SK-N-SH (cell line): ENCODE results near the gene KCND1. TPM values are rescaled to one million over a fixed set of nuclear protein-coding genes. Genes with fewer than 3 reads are reported as not detected.
"Not testable (repeated sequence)": the region's sequence is repeated elsewhere in the genome, so short reads cannot be mapped to it uniquely, and the experiment has no call there.

ENCODE experiments used
- CTCF ChIA-PET: fragments of 300-600, 350-600 bp; formaldehyde crosslinking; extraction: SDS; loops from one replicate; lab custom pipeline; 2021; lab: Yijun Ruan, JAX
- POLR2A ChIA-PET: fragments of 350-600 bp; sonication (Branson Sonifier 250); formaldehyde crosslinking; extraction: SDS; loops from one replicate; lab custom pipeline; 2020; ENCODE audit warnings: antibody characterized with exemption, inconsistent platforms; lab: Yijun Ruan, JAX
- DNase-seq: peaks from one replicate; pipeline ENCODE4 v3.0.0; 2012
- H2AFZ ChIP-seq: fragments of 200-600 bp; sonication (generic); 2 replicates; pipeline ENCODE4 v1.8.1; 2016; ENCODE audit warnings: antibody characterized with exemption, mild to moderate bottlenecking, low read depth
- H3F3A ChIP-seq: fragments of 200-600 bp; sonication (generic); replicated peaks from 2 replicates; pipeline ENCODE3; 2016; ENCODE audit warnings: antibody characterized with exemption, mild to moderate bottlenecking; ENCODE audit not compliant: insufficient read depth
- H3K27ac ChIP-seq, 2 experiments: fragments of 200-500 bp in 1 of 2; fragments of 200-600 bp in 1 of 2; sonication (Bioruptor generic) in 1 of 2; sonication (generic), shearing (Covaris generic) in 1 of 2; 2 replicates each; pipeline versions ENCODE4 v1.5.1 to v1.6.1; 2014 to 2016; ENCODE audit warnings: low read depth in 2 of 2, inconsistent platforms in 1 of 2, low read length in 1 of 2, mild to moderate bottlenecking in 1 of 2, mixed read lengths in 1 of 2
- H3K27me3 ChIP-seq: fragments of 200-600 bp; sonication (generic), shearing (Covaris generic); 2 replicates; pipeline ENCODE4 v1.6.1; 2016; ENCODE audit warnings: mixed run types; ENCODE audit not compliant: insufficient read depth
- H3K36me3 ChIP-seq, 2 experiments: fragments of 200-500 bp in 1 of 2; fragments of 200-600 bp in 1 of 2; sonication (Bioruptor generic) in 1 of 2; sonication (generic) in 1 of 2; replicated peaks in 1 of 2; 2 replicates each; pipeline versions ENCODE3 to v1.5.1; 2014 to 2016; ENCODE audit warnings: low read length in 1 of 2, mild to moderate bottlenecking in 1 of 2; ENCODE audit not compliant: insufficient read depth in 2 of 2, control insufficient read depth in 1 of 2
- H3K4me1 ChIP-seq, 2 experiments: fragments of 200-500 bp in 1 of 2; fragments of 200-600 bp in 1 of 2; sonication (Bioruptor generic) in 1 of 2; sonication (generic), shearing (Covaris generic) in 1 of 2; 2 replicates each; pipeline versions ENCODE4 v1.5.1 to v1.6.1; 2014 to 2016; ENCODE audit warnings: low read depth in 1 of 2, low read length in 1 of 2, mixed run types in 1 of 2; ENCODE audit not compliant: insufficient read depth in 2 of 2, control insufficient read depth in 1 of 2
- H3K4me2 ChIP-seq: fragments of 200-600 bp; sonication (generic), shearing (Covaris generic); 2 replicates; pipeline ENCODE4 v1.6.1; 2017; ENCODE audit warnings: mixed run types
- H3K4me3 ChIP-seq, 2 experiments: fragments of 200-500 bp in 1 of 2; fragments of 200-600 bp in 1 of 2; sonication (Bioruptor generic) in 1 of 2; sonication (generic), shearing (Covaris generic) in 1 of 2; 2 replicates each; pipeline versions ENCODE4 v1.5.1 to v1.8.1; 2014 to 2016; ENCODE audit warnings: low read depth in 2 of 2, inconsistent platforms in 1 of 2, low read length in 1 of 2, mild to moderate bottlenecking in 1 of 2, mixed read lengths in 1 of 2, moderate library complexity in 1 of 2
- H3K79me2 ChIP-seq: fragments of 200-600 bp; sonication (generic); 2 replicates; pipeline ENCODE4 v1.8.1; 2017; ENCODE audit warnings: mild to moderate bottlenecking; ENCODE audit not compliant: insufficient read depth
- H3K9ac ChIP-seq: fragments of 200-600 bp; sonication (generic); 2 replicates; pipeline ENCODE4 v1.6.1; 2017; ENCODE audit warnings: mixed run types
- H3K9me2 ChIP-seq: fragments of 200-600 bp; sonication (generic); 2 replicates; pipeline ENCODE4 v1.6.1; 2017; ENCODE audit warnings: mixed run types
- H3K9me3 ChIP-seq: fragments of 200-600 bp; sonication (generic); 2 replicates; pipeline ENCODE4 v1.6.1; 2017; ENCODE audit warnings: mixed run types, mild to moderate bottlenecking, moderate library complexity
- H4K20me1 ChIP-seq: fragments of 200-600 bp; sonication (generic); 2 replicates; pipeline ENCODE4 v1.6.1; 2017; ENCODE audit warnings: mild to moderate bottlenecking, mixed run types; ENCODE audit not compliant: insufficient read depth
- CHD2 ChIP-seq: fragments of 150-350 bp; IDR thresholded peaks from 2 replicates; pipeline ENCODE4 v1.6.1; 2018; ENCODE audit warnings: low read length; ENCODE audit not compliant: partially characterized antibody
- CTCF ChIP-seq: fragments of 200-600 bp; sonication (generic); IDR thresholded peaks from 2 replicates; pipeline ENCODE4 v1.6.1; 2017; ENCODE audit warnings: antibody characterized with exemption, mild to moderate bottlenecking, moderate library complexity
- ELF1 ChIP-seq: IDR thresholded peaks from 2 replicates; pipeline ENCODE4 v1.4.0; 2012
- EP300 ChIP-seq, 2 experiments: IDR thresholded peaks; 2 replicates each; pipeline versions ENCODE4 v1.4.0 to v1.6.1; 2012; ENCODE audit warnings: borderline replicate concordance in 1 of 2, low read depth in 1 of 2, low read length in 1 of 2
- EZH2phosphoT487 ChIP-seq: fragments of 200-600 bp; sonication (generic); IDR thresholded peaks from 2 replicates; pipeline ENCODE4 v1.6.1; 2017; ENCODE audit warnings: low read depth, mixed run types, mild to moderate bottlenecking, antibody characterized with exemption, moderate library complexity, borderline replicate concordance
- FOXJ3 ChIP-seq: sonication (generic); formaldehyde crosslinking; IDR thresholded peaks from 2 replicates; pipeline ENCODE4 v1.5.1; 2020; ENCODE audit warnings: mild to moderate bottlenecking, missing genetic modification reagents
- FOXM1 ChIP-seq: IDR thresholded peaks from 2 replicates; pipeline ENCODE4 v1.4.0; 2012; ENCODE audit warnings: low read depth, mild to moderate bottlenecking
- GATA2 ChIP-seq: sonication (generic); formaldehyde crosslinking; IDR thresholded peaks from 2 replicates; pipeline ENCODE4 v1.5.0; 2020; ENCODE audit warnings: mild to moderate bottlenecking, missing genetic modification reagents
- RXRA ChIP-seq: IDR thresholded peaks from 2 replicates; pipeline ENCODE4 v1.4.0; 2012; ENCODE audit warnings: low read depth, mild to moderate bottlenecking, borderline replicate concordance
- SIN3A ChIP-seq: IDR thresholded peaks from 2 replicates; pipeline ENCODE4 v1.6.1; 2012; ENCODE audit warnings: low read depth, mild to moderate bottlenecking, low read length, moderate library complexity, borderline replicate concordance
- SMC3 ChIP-seq: IDR thresholded peaks from 2 replicates; pipeline ENCODE4 v1.6.1; 2012; ENCODE audit warnings: low read depth, low read length, improper control_type of control experiment
- TAF1 ChIP-seq: IDR thresholded peaks from 2 replicates; pipeline ENCODE4 v1.6.1; 2012; ENCODE audit warnings: low read depth, mild to moderate bottlenecking, low read length, moderate library complexity, borderline replicate concordance
- TCF12 ChIP-seq: IDR thresholded peaks from 2 replicates; pipeline ENCODE4 v1.4.0; 2012
- TEAD4 ChIP-seq: IDR thresholded peaks from 2 replicates; pipeline ENCODE4 v1.4.0; 2012; ENCODE audit warnings: mild to moderate bottlenecking, borderline replicate concordance; ENCODE audit not compliant: insufficient read depth
- USF2 ChIP-seq: fragments of 150-350 bp; IDR thresholded peaks from 2 replicates; pipeline ENCODE4 v1.6.1; 2017; ENCODE audit warnings: antibody characterized with exemption, low read length, low read depth, borderline replicate concordance
- ZBTB33 ChIP-seq: IDR thresholded peaks from 2 replicates; pipeline ENCODE4 v1.4.0; 2012; ENCODE audit warnings: low read depth, borderline replicate concordance
- WGBS: methylation state at CpG from one replicate; pipeline ENCODE4 v1.1.6; 2017; ENCODE audit warnings: low lambda C conversion rate; 5-methylcytosine and 5-hydroxymethylcytosine counted together
- polyA plus RNA-seq, 3 experiments: library from polyadenylated mRNA; depleted of rRNA; stranded (reverse); fragments of >200 nt; gene quantifications; 2 replicates each; pipeline ENCODE4 v1.2.3, GENCODE V29; 2012
- TF ChIP-seq, protein P1 (sequence below): IDR thresholded peaks from 2 replicates; pipeline ENCODE4; 2012

Gene KCND1
- polyA plus RNA-seq, 1 of the 3 experiments (the other 2 are of a cell fraction), result 1.2 TPM

- WGBS, result 86% methylated on average over 4 of the region's 10 CpGs
- Histone ChIP-seq H3K4me3 (no peak overlapping the region), H3K9me3 (no peaks in the 10 kb centered on the region), H3K4me1 (no peaks in the 10 kb centered on the region), H3K79me2 (no peaks in the 10 kb centered on the region), H3K4me2 (no peak overlapping the region), H3K27ac (no peak overlapping the region), H3F3A (no peaks in the 10 kb centered on the region), H3K9ac (no peak overlapping the region), H3K9me2 (no peaks in the 10 kb centered on the region), H4K20me1 (no peaks in the 10 kb centered on the region), H2AFZ (no peak overlapping the region), H3K36me3 (peaks cover 24 to 45% of the 10 kb centered on the region in 2 experiments), H3K27me3 (no peaks in the 10 kb centered on the region)
- TF ChIP-seq TCF12 (no peak), CHD2 (no peak), TAF1 (no peak), CTCF (no peak), FOXM1 (no peak), TEAD4 (no peak), USF2 (no peak), GATA2 (CRISPR knock-in tag) (no peak), FOXJ3 (no peak)
- DNase-seq, result no peak
- ChIA-PET CTCF (interaction anchor here (3.3 kb wide), 1 partner anchor 9 kb away, joined by 14 read pairs; the partner anchor contains the start of gene KCND1), POLR2A (no interaction called here)
These were observed 9.5 kb upstream of the KCND1 start for GRCh38 chrX:48981178-48981577.

DNA sequence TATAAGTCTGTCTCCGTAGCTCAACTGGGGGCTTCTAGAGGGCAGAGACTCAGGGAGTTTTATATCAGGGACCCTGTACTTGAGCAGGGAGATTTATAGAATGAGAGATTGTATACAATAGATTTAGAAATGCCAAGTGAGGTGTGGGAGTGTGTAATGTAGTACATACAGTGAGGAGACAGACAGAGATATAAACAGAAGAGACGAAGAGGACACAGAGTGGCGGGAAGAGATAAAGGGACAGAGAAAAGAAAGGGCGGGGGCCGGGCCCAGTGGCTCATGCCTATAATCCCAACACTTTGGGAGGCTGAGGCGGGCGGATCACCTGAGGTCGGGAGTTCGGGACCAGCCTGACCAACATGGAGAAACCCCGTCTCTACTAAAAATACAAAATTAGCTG is 8.7 kb upstream of the KCND1 start:
- H3K4me2 ChIP-seq, H3K9me2 ChIP-seq, H3K9me3 ChIP-seq, H3K9ac ChIP-seq, H3K27ac ChIP-seq, H2AFZ ChIP-seq, POLR2A ChIA-PET, H3K4me1 ChIP-seq, H3K27me3 ChIP-seq, H3K4me3 ChIP-seq, H4K20me1 ChIP-seq, H3F3A ChIP-seq, H3K79me2 ChIP-seq, DNase-seq: not testable (repeated sequence)
- WGBS, result 86% methylated on average over 10 of the region's 10 CpGs
- H3K36me3 ChIP-seq, result peaks cover 21 to 51% of the 10 kb centered on the region in 2 experiments
- CTCF ChIA-PET, result interaction anchor here (3.3 kb wide), 1 partner anchor 8 kb away, joined by 14 read pairs; the partner anchor contains the start of gene KCND1

DNA sequence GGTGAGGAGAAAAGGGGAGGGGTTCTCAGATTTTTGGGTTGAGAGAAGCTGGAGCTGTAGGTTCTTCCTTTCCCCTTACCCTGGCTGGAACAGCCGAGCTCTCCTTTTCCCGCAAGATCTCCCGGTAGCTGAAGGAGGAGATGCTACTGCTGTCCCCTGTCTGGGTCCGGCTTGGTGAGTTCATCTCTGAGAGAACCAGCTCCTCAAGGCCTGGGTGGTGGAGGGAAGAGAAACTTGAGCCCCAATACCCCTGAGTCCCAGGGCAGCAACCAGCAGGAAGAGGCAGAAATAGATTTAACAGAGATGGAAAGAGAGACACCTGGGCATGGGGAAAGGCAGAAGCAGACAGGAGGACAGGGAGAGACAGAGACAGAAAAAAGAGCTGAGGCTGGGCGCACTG is 6.6 kb upstream of the KCND1 start:
- no peaks in the 10 kb centered on the region for H3K27me3 ChIP-seq
- no peaks in the 10 kb centered on the region for H3K9me2 ChIP-seq
- no peaks in the 10 kb centered on the region for H4K20me1 ChIP-seq
- no peak overlapping the region for H2AFZ ChIP-seq
- no peak overlapping the region for H3K4me3 ChIP-seq
- ChIA-PET CTCF (interaction anchor here (0.7 kb wide), 1 partner anchor 51 kb away, joined by 3 read pairs; no protein-coding TSS in a partner anchor), POLR2A (no interaction called here)
- no peak overlapping the region for H3K4me2 ChIP-seq
- no peak overlapping the region for H3K9ac ChIP-seq
- WGBS, result 98% methylated on average over 5 of the region's 5 CpGs
- DNase-seq, result no peak
- no peak overlapping the region for H3K27ac ChIP-seq
- no peaks in the 10 kb centered on the region for H3K79me2 ChIP-seq
- H3K9me3 ChIP-seq, result no peaks in the 10 kb centered on the region
- no peaks in the 10 kb centered on the region for H3K4me1 ChIP-seq
- H3K36me3 ChIP-seq, result peaks cover 7 to 41% of the 10 kb centered on the region in 2 experiments
- H3F3A ChIP-seq, result no peaks in the 10 kb centered on the region
- no peak for TF ChIP-seq SMC3
- TF ChIP-seq FOXJ3, result no peak
- no peak for TF ChIP-seq EP300 (IDR thresholded peaks at IDR 0.05; ENCODE audit: borderline replicate concordance in 1 of 2, low read depth in 1 of 2, low read length in 1 of 2)
- TF ChIP-seq, protein P1, sequence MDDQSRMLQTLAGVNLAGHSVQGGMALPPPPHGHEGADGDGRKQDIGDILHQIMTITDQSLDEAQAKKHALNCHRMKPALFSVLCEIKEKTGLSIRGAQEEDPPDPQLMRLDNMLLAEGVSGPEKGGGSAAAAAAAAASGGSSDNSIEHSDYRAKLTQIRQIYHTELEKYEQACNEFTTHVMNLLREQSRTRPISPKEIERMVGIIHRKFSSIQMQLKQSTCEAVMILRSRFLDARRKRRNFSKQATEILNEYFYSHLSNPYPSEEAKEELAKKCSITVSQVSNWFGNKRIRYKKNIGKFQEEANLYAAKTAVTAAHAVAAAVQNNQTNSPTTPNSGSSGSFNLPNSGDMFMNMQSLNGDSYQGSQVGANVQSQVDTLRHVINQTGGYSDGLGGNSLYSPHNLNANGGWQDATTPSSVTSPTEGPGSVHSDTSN, result no peak
- no peak for TF ChIP-seq ZBTB33
- no peak for TF ChIP-seq ELF1
- TF ChIP-seq EZH2phosphoT487, result no peak
- no peak for TF ChIP-seq RXRA
- TF ChIP-seq GATA2 (CRISPR knock-in tag), result no peak
- no peak for TF ChIP-seq SIN3A
